Stimulated activated effector memory CD8-positive, alpha-beta T cell treated with anti-CD3 and anti-CD28 coated beads, Interleukin-12 subunit alpha, Interleukin-12 subunit beta, amount 100 ng/mL, for 72 hours (primary cell): ENCODE results near the gene HMGN4.
"Not testable (repeated sequence)": the region's sequence is repeated elsewhere in the genome, so short reads cannot be mapped to it uniquely, and the experiment has no call there.

ENCODE experiments used
- ATAC-seq: fragments of 150-1000 bp; cut with Tn5 transposase; 2 replicates; pipeline ENCODE4 v1.10.0; 2021
- DNase-seq, 2 donors: peaks; one replicate each; pipeline ENCODE4 v3.0.0; 2021 to 2022; ENCODE audit warnings: low spot score in 2 of 2
- H3K27ac Mint-ChIP-seq: one replicate; pipeline ENCODE4 v1.8.0; 2022; ENCODE audit warnings: mild to moderate bottlenecking, mixed read lengths
- H3K36me3 Mint-ChIP-seq: one replicate; pipeline ENCODE4 v1.8.0; 2022; ENCODE audit warnings: mild to moderate bottlenecking, mixed read lengths
- H3K4me1 Mint-ChIP-seq: one replicate; pipeline ENCODE4 v1.8.0; 2022; ENCODE audit warnings: mixed read lengths
- H3K4me3 Mint-ChIP-seq: one replicate; pipeline ENCODE4 v1.8.0; 2022; ENCODE audit warnings: mild to moderate bottlenecking, mixed read lengths
- H3K9me3 Mint-ChIP-seq: one replicate; pipeline ENCODE4 v1.8.0; 2022; ENCODE audit warnings: mixed read lengths

HMGN4 gene

DNA sequence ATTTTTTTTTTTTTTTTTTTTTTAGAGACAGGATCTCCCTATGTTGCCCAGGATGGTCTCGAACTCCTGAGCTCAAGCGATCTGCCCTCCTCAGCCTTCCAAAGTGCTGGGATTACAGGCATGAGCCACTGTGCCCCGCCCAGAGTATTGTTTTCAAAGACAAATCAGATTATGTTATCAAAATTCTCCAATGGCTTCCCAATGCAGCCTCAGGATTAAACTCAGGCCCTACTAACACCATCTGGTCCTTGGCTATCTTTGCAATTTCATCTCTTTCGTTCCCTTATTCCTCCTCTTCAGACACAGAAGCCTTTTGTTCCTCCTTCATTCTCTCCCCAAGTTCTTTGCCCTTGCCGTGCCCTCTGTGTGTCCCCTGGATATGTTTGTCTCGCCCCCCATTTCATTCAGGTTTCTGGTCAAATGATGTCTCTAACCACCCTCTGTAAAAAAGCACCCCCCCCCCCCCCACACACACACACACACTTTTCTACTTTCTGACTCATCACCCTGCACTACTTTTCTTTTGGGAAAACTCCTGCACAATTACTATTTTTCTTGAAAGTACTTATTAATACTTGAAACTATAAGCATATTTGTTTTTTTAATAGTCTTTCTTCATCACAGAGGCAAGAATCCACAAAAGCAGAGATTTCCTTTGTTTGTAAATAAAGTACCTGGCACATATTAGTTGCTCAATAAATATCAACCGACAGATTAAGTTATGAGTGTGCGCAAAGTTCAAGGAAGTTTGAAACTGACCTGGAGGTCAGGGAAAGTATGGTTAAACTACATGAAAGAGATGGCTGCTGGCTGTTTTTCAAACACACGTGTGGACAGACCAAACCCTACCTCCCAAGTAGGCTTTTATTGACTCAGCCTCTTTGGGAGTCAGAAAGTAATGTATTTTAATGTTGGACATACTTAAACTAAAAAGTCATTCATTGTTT, 21.4 kb upstream of the HMGN4 start:
- Mint-ChIP-seq H3K27ac (peak overlapping the region; percentile 27), H3K4me1 (peaks cover 22% of the 10 kb centered on the region), H3K4me3 (no peak overlapping the region), H3K9me3 (no peaks in the 10 kb centered on the region), H3K36me3 (peaks cover 17% of the 10 kb centered on the region)
- ATAC-seq (no peak), DNase-seq (no peak)

- no peaks in the 10 kb centered on the region for H3K9me3 Mint-ChIP-seq
- H3K4me1 Mint-ChIP-seq, result peaks cover 43% of the 10 kb centered on the region
- no peak overlapping the region for H3K27ac Mint-ChIP-seq
- no peak overlapping the region for H3K4me3 Mint-ChIP-seq
- DNase-seq (no peak), ATAC-seq (no peak)
- H3K36me3 Mint-ChIP-seq, result peaks cover 23% of the 10 kb centered on the region
Measured at GRCh38 chr6:26519359-26519758, 18.8 kb upstream of the HMGN4 start.

DNA sequence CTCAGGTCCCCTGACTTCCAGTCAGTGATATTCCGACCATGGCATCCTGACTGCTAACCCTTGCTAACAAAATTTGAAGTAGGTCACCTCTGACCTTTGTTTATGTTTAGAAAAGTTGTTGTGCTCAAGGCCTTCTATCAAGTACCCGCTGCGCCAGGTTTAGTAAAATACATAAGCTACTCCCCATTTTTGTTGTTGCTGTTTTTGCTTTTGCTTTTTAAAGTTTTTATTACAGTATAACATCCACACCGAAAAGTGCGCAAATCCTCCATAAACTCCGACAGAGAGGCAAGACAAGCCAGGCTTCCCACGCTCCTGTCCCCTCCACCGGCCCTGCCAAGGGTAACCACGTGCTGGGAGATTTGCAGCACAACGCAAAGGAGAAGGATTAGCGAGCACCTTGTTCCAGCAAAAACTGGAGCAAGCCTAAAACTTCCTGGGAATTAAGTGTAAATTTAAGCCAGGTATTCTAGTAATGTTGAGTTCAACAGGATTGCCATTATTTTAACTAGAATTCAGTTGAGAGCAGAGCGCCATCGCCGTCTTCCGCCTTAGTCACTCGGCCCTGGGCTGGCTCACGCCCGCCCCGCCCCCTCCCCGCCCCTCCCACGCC, 17.8 kb upstream of the HMGN4 start:
- peak; percentile 59 for ATAC-seq
- Mint-ChIP-seq H3K9me3 (no peaks in the 10 kb centered on the region), H3K36me3 (peaks cover 23% of the 10 kb centered on the region), H3K4me3 (peak overlapping the region; percentile 78), H3K27ac (peak overlapping the region; percentile 98), H3K4me1 (peaks cover 48% of the 10 kb centered on the region)
- peak; percentile 14 to 71 for DNase-seq

- H3K36me3 Mint-ChIP-seq, result peaks cover 23% of the 10 kb centered on the region
- H3K9me3 Mint-ChIP-seq, result no peaks in the 10 kb centered on the region
- H3K27ac Mint-ChIP-seq, result peak overlapping the region; percentile 98
- DNase-seq, result peak; percentile 78 to 95
- peak; percentile 83 for ATAC-seq
- H3K4me3 Mint-ChIP-seq, result peak overlapping the region; percentile 78
- H3K4me1 Mint-ChIP-seq, result peaks cover 48% of the 10 kb centered on the region
Measured at GRCh38 chr6:26520850-26521599, 17.1 kb upstream of the HMGN4 start.

DNA sequence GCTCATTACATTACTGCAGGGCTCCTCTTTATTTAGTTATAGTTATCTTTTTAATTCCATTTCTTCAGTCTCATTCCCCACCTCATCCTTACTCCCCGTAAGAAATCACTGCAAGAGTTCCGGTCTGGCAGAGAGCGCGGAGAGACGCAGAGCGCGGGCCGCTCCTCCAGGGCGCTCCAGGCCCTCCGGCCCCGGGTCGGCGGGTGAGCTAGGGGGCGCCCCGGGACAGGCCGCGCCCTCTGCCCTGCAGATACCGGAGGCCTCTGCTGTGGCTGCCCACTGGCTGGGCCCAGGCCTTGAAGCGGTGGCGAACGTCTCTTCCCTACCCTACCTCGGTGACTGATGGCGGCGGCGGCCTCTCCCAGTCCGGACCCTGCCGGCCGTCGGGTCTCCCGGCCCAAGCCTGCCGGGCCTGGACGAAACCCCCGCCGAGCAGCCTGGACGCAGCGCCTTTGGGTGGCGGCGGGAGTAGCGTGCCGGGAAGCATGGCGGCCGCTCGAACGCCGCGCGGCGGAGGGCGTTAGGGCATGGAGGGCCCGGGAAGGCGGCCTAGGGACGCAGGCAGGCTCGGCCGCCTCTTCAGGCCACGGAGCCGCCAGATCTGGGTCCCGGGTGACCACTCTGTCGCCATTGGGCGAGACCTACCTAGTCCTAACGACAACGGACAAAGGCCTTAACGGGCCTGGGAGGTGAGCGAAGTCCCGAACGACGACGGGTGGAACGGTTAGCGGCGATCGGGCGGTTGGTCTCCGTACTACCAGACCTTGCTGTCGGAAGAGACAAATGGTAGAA, 16.4 kb upstream of the HMGN4 start:
- Mint-ChIP-seq H3K27ac (peak overlapping the region; percentile 98), H3K4me3 (peak overlapping the region; percentile 78), H3K9me3 (no peaks in the 10 kb centered on the region), H3K4me1 (peaks cover 44% of the 10 kb centered on the region), H3K36me3 (peaks cover 23% of the 10 kb centered on the region)
- peak; percentile 75 to 83 for DNase-seq
- ATAC-seq, result peak; percentile 89

GRCh38 chr6:26522486-26523228, 15.5 kb upstream of the HMGN4 start:
- H3K4me3 Mint-ChIP-seq, result peak overlapping the region; percentile 78

DNA sequence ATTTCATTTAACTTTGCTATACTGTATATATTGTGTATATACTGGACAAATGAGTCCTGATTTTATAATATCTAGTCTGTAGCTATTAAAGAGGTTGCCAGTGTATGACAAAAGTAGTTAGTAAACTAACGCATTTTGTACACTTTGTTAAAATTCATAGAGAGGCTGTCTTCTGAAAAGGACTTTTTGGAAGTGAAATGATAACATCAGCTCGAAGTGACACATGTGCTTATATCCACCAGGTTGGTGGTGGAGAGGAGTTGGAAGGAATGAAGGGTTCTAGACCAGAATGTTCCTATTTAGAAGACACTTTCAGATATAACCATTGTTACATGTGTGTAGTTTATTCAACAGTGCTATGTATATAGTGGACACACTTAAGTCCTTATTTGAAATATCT, 13.9 kb upstream of the HMGN4 start:
- not testable (repeated sequence) for ATAC-seq, H3K9me3 Mint-ChIP-seq, DNase-seq, H3K27ac Mint-ChIP-seq, H3K4me3 Mint-ChIP-seq
- peaks cover 23% of the 10 kb centered on the region for H3K36me3 Mint-ChIP-seq
- H3K4me1 Mint-ChIP-seq, result peaks cover 43% of the 10 kb centered on the region

More at GRCh38 chr6:26522486-26523228, 15.5 kb upstream of the HMGN4 start:
- Mint-ChIP-seq H3K36me3 (peaks cover 23% of the 10 kb centered on the region), H3K27ac (peak overlapping the region; percentile 98), H3K4me1 (peaks cover 43% of the 10 kb centered on the region)
- not testable (repeated sequence) for H3K9me3 Mint-ChIP-seq, DNase-seq, ATAC-seq

GRCh38 chr6:26524722-26525370, 13.3 kb upstream of the HMGN4 start:
- DNase-seq (no peak), ATAC-seq (no peak)
- H3K36me3 Mint-ChIP-seq, result peaks cover 23% of the 10 kb centered on the region
- H3K9me3 Mint-ChIP-seq, result no peaks in the 10 kb centered on the region
- H3K4me1 Mint-ChIP-seq, result peaks cover 46% of the 10 kb centered on the region
- H3K27ac Mint-ChIP-seq, result no peak overlapping the region
- no peak overlapping the region for H3K4me3 Mint-ChIP-seq

DNA sequence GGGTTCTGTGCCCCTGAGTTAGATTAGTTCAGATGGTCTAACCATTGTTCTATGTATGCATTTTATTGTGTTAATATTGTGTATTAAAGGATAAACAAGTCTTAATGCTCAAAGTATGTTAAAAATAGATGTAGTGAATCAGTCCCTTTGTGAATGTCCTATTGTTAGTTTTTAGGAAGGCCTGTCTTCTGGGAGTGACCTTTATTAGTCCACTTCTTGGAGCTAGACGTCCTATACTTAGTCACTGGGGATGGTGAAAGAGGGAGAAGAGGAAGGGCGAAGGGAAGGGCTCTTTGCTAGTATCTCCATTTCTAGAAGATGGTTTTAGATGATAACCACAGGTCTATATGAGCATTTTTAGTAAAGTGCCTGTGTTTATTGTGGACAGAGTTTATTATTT, 12.3 kb upstream of the HMGN4 start:
- no peak overlapping the region for H3K27ac Mint-ChIP-seq
- no peaks in the 10 kb centered on the region for H3K9me3 Mint-ChIP-seq
- DNase-seq (no peak), ATAC-seq (no peak)
- peaks cover 15% of the 10 kb centered on the region for H3K36me3 Mint-ChIP-seq
- H3K4me3 Mint-ChIP-seq, result no peak overlapping the region
- peaks cover 41% of the 10 kb centered on the region for H3K4me1 Mint-ChIP-seq

DNA sequence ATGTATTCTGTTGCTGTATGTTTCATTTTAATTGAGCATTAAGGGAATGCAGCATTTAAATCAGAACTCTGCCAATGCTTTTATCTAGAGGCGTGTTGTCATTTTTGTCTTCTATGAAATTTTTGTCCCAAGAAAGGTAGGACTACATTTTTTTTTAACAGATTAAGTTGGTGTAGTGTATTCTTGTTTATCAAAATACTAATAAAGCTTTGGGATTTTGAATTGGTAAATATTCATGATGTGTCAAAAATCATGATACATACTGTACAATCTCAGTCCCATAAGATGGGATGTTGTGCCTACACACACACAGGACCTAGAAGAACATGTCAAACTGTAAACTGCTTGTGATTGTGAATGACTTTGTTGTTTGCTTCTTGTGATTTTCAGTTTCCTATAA, 11.2 kb upstream of the HMGN4 start:
- peaks cover 11% of the 10 kb centered on the region for H3K36me3 Mint-ChIP-seq
- no peak for DNase-seq
- no peak overlapping the region for H3K27ac Mint-ChIP-seq
- peaks cover 40% of the 10 kb centered on the region for H3K4me1 Mint-ChIP-seq
- H3K9me3 Mint-ChIP-seq, result no peaks in the 10 kb centered on the region
- H3K4me3 Mint-ChIP-seq, result no peak overlapping the region
- no peak for ATAC-seq

- Mint-ChIP-seq H3K4me3 (no peak overlapping the region), H3K9me3 (no peaks in the 10 kb centered on the region), H3K4me1 (peaks cover 34% of the 10 kb centered on the region), H3K27ac (peak overlapping the region; percentile 38), H3K36me3 (peaks cover 25% of the 10 kb centered on the region)
- no peak for ATAC-seq
- DNase-seq, result no peak
Measured at GRCh38 chr6:26530203-26530602, 8.0 kb upstream of the HMGN4 start.

DNA sequence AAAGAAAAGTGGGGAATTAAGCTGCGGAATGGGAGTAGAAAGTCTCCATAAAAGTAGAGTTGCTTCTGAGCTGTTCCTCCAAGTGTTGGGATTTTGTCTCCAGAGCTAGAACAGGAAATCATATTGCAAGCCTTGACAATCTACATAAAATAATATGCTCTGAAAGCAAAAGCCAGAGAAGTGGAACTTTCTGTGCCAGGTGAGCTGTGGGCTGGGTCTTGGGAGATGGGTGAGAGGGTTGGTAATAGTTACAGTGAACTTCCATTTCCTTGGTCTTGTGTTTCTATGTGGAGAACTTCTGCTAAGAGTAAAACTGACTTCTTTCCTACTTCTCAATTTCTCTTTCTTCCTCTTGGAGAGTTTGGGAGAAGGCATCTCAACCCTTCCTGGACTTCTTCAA, 6.3 kb upstream of the HMGN4 start:
- DNase-seq, result no peak
- Mint-ChIP-seq H3K9me3 (no peaks in the 10 kb centered on the region), H3K36me3 (peaks cover 32% of the 10 kb centered on the region), H3K4me1 (peaks cover 41% of the 10 kb centered on the region), H3K4me3 (peak overlapping the region; percentile 91), H3K27ac (peak overlapping the region; percentile 100)
- no peak for ATAC-seq

DNA sequence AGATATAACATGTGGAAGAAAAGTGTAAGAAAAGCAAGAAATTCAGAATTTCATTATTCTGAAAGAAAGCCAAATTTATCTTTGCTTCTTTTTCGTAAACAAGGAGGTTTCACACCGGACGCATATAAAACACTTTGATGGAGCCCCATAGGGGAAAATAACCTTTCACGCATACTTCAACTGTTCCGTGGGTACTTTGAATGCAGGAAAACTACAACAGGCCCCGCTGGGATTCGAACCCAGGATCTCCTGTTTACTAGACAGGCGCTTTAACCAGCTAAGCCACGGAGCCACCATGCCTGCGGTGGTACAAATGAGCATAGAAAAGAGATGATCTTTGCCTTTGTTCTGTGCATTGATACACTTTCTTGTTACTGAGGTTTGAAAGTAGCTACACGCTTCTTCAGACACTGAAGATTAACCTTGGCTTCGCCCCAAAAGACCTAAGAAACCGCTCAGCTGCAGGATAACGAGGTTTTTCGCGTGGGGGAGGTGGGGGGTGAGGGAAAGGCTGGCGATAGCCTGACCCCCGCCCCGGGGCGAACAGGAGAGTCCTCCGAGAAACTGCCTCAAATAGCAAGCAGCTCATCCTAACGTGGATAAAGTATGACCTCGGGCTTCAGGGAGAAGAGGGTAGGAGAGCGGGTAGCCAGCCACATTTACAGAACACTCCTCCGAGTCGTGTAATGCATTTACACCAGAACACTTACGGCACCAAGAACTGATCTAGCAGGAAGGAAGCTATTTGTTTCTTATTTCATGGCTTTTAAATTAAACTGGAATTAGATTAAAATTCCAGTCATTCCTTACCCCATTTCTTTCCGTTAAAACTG, 5.3 kb upstream of the HMGN4 start:
- Mint-ChIP-seq H3K4me1 (peaks cover 51% of the 10 kb centered on the region), H3K36me3 (peaks cover 42% of the 10 kb centered on the region), H3K9me3 (no peaks in the 10 kb centered on the region), H3K4me3 (peak overlapping the region; percentile 91), H3K27ac (peak overlapping the region; percentile 100)
- DNase-seq (peak; percentile 92 to 98), ATAC-seq (peak; percentile 66)
